CD14-positive monocyte (primary cell): ENCODE results near the gene PDS5B. TPM values are rescaled to one million over a fixed set of nuclear protein-coding genes. Genes with fewer than 3 reads are reported as not detected.

ENCODE experiments used
- DNase-seq, 3 donors: peaks; one replicate each; pipeline ENCODE4 v3.0.0-alpha.2; 2011 to 2022
- H2AFZ ChIP-seq: 2 replicates; pipeline ENCODE4 v1.6.0; 2012; ENCODE audit warnings: mild to moderate bottlenecking, low read depth, low read length, inconsistent platforms; ENCODE audit not compliant: insufficient read depth, poor library complexity, severe bottlenecking
- H3K27ac ChIP-seq, 2 donors: 1 replicate in 1 of 2; 2 replicates in 1 of 2; pipeline ENCODE4 v1.5.1; 2012 to 2013; ENCODE audit warnings: low read length in 2 of 2, control low read depth in 1 of 2, inconsistent platforms in 1 of 2, low read depth in 1 of 2, mild to moderate bottlenecking in 1 of 2
- H3K27me3 ChIP-seq, 2 donors: one replicate each; pipeline versions ENCODE4 v1.6.0 to v1.6.1; 2011 to 2013; ENCODE audit warnings: low read length in 2 of 2; ENCODE audit not compliant: control insufficient read depth in 2 of 2, insufficient read depth in 2 of 2
- H3K36me3 ChIP-seq, 2 donors: replicated peaks in 1 of 2; 1 replicate in 1 of 2; 2 replicates in 1 of 2; pipeline versions ENCODE4 v1.5.1 to v1.6.1; 2012 to 2013; ENCODE audit warnings: low read length in 2 of 2, control low read depth in 1 of 2, inconsistent platforms in 1 of 2, mild to moderate bottlenecking in 1 of 2; ENCODE audit not compliant: insufficient read depth in 2 of 2, control insufficient read depth in 1 of 2
- H3K4me1 ChIP-seq, 2 donors: 1 replicate in 1 of 2; 2 replicates in 1 of 2; pipeline versions ENCODE4 v1.5.1 to v1.6.1; 2012 to 2013; ENCODE audit warnings: low read length in 2 of 2, control low read depth in 1 of 2, inconsistent platforms in 1 of 2, mild to moderate bottlenecking in 1 of 2, moderate library complexity in 1 of 2; ENCODE audit not compliant: insufficient read depth in 2 of 2, control insufficient read depth in 1 of 2
- H3K4me2 ChIP-seq: replicated peaks from 2 replicates; pipeline ENCODE3; 2012; ENCODE audit warnings: low read length, moderate library complexity, mild to moderate bottlenecking; ENCODE audit not compliant: poor library complexity, severe bottlenecking; ENCODE audit errors: extremely low read depth
- H3K4me3 ChIP-seq, 3 experiments: fragments of 200-600 bp in 1 of 3; sonication (generic) in 1 of 3; replicated peaks in 1 of 3; 1 replicate in 2 of 3; 2 replicates in 1 of 3; pipeline ENCODE4 v1.5.1; 2011 to 2013; ENCODE audit warnings: low read length in 3 of 3, mild to moderate bottlenecking in 3 of 3, control low read depth in 2 of 3, low read depth in 2 of 3, inconsistent platforms in 1 of 3, moderate library complexity in 1 of 3
- H3K79me2 ChIP-seq: 2 replicates; pipeline ENCODE4 v1.6.0; 2012; ENCODE audit warnings: mild to moderate bottlenecking, control low read depth, inconsistent platforms, low read length, moderate library complexity; ENCODE audit not compliant: insufficient read depth
- H3K9ac ChIP-seq: 2 replicates; pipeline ENCODE4 v1.6.0; 2017; ENCODE audit warnings: low read length, mild to moderate bottlenecking; ENCODE audit not compliant: insufficient read depth, poor library complexity, severe bottlenecking
- H3K9me3 ChIP-seq, 2 donors: replicated peaks in 1 of 2; 1 replicate in 1 of 2; 2 replicates in 1 of 2; pipeline versions ENCODE4 v1.5.1 to v1.6.1; 2012 to 2013; ENCODE audit warnings: low read length in 2 of 2, control low read depth in 1 of 2; ENCODE audit not compliant: control insufficient read depth in 1 of 2, insufficient read depth in 1 of 2
- H4K20me1 ChIP-seq: 2 replicates; pipeline ENCODE4 v1.6.0; 2012; ENCODE audit warnings: mild to moderate bottlenecking, low read length, control low read depth, moderate library complexity; ENCODE audit not compliant: insufficient read depth
- H3K27ac Mint-ChIP-seq, 7 donors: one replicate each; pipeline ENCODE4 v1.8.0; 2020; ENCODE audit warnings: mild to moderate bottlenecking in 7 of 7, mixed read lengths in 7 of 7, moderate library complexity in 6 of 7, inconsistent platforms in 2 of 7
- H3K27me3 Mint-ChIP-seq, 3 donors: one replicate each; pipeline ENCODE4 v1.8.0; 2021 to 2022; ENCODE audit warnings: low read depth in 3 of 3, mild to moderate bottlenecking in 3 of 3, mixed read lengths in 3 of 3, moderate library complexity in 3 of 3, inconsistent platforms in 1 of 3
- H3K36me3 Mint-ChIP-seq, 2 donors: one replicate each; pipeline ENCODE4 v1.8.0; 2020; ENCODE audit warnings: mixed read lengths in 2 of 2, inconsistent platforms in 1 of 2, mild to moderate bottlenecking in 1 of 2
- H3K4me1 Mint-ChIP-seq: one replicate; pipeline ENCODE4 v1.8.0; 2020; ENCODE audit warnings: mild to moderate bottlenecking, mixed read lengths
- H3K4me3 Mint-ChIP-seq, 2 donors: one replicate each; pipeline ENCODE4 v1.8.0; 2020; ENCODE audit warnings: mild to moderate bottlenecking in 2 of 2, mixed read lengths in 2 of 2, moderate library complexity in 1 of 2
- H3K9me3 Mint-ChIP-seq, 7 donors: one replicate each; pipeline ENCODE4 v1.8.0; 2020 to 2022; ENCODE audit warnings: mixed read lengths in 7 of 7, mild to moderate bottlenecking in 6 of 7, moderate library complexity in 6 of 7, inconsistent platforms in 2 of 7
- CTCF ChIP-seq: fragments of 200-600 bp; IDR thresholded peaks from one replicate; pipeline ENCODE4 v1.8.0; 2022; ENCODE audit warnings: antibody characterized with exemption, mild to moderate bottlenecking
- WGBS: methylation state at CpG from one replicate; pipeline ENCODE4 v1.1.5; 2013; ENCODE audit warnings: missing lambda C conversion rate; ENCODE audit not compliant: insufficient coverage; 5-methylcytosine and 5-hydroxymethylcytosine counted together
- intact Hi-C, 2 donors: fragments of 100-400 bp; cut with micrococcal nuclease; formaldehyde crosslinking; loops; one replicate each; pipeline versions ENCODE4 v1.15.0 to v1.15.1; 2023
- polyA plus RNA-seq, 3 donors: library from polyadenylated mRNA; depleted of rRNA in 1 of 3; unstranded in 2 of 3; stranded (reverse) in 1 of 3; fragments of 300-500 nt in 2 of 3; fragments of >200 nt in 1 of 3; fragmentation: Illumina TruSeq in 2 of 3; gene quantifications; 1 replicate in 2 of 3; 2 replicates in 1 of 3; pipeline ENCODE4 v1.2.3, GENCODE V29; 2012 to 2021

The PDS5B gene
- polyA plus RNA-seq, 3 donors: 9.0 to 33.0 (median 21.0) TPM

GRCh38 chr13:32733690-32734089, 147.4 kb downstream of the PDS5B start:
- peaks cover under 1% of the 10 kb centered on the region for H3K79me2 ChIP-seq
- no peak overlapping the region for H3K9ac ChIP-seq
- no peaks in the 10 kb centered on the region for H4K20me1 ChIP-seq
- H3K27me3 Mint-ChIP-seq: no peaks in the 10 kb centered on the region
- intact Hi-C loops: no loop called here
- no peaks in the 10 kb centered on the region for H3K9me3 ChIP-seq
- H3K4me1 Mint-ChIP-seq: peaks cover 30% of the 10 kb centered on the region
- TF ChIP-seq CTCF: no peak
- no peak overlapping the region for H3K4me3 ChIP-seq
- H3K4me2 ChIP-seq: no peak overlapping the region
- H3K36me3 Mint-ChIP-seq: peaks cover 20 to 30% of the 10 kb centered on the region in 2 donors
- peaks cover 0 to 2% (median 0%) of the 10 kb centered on the region in 7 donors for H3K9me3 Mint-ChIP-seq
- H2AFZ ChIP-seq: no peak overlapping the region
- 100% methylated on average over 1 of the region's 5 CpGs for WGBS
- H3K36me3 ChIP-seq: peaks cover 13 to 23% of the 10 kb centered on the region in 2 donors
- no peak for DNase-seq
- no peak overlapping the region for H3K27ac ChIP-seq
- no peaks in the 10 kb centered on the region for H3K4me1 ChIP-seq
- no peaks in the 10 kb centered on the region for H3K27me3 ChIP-seq
- no peak overlapping the region for H3K4me3 Mint-ChIP-seq
- no peak overlapping the region for H3K27ac Mint-ChIP-seq

GRCh38 chr13:32734511-32734910, 148.3 kb downstream of the PDS5B start:
- Histone ChIP-seq H3K4me3 (no peak overlapping the region), H3K9me3 (no peaks in the 10 kb centered on the region), H3K27ac (no peak overlapping the region), H3K9ac (no peak overlapping the region), H3K36me3 (peaks cover 13 to 31% of the 10 kb centered on the region in 2 donors), H2AFZ (no peak overlapping the region), H3K4me2 (no peak overlapping the region), H3K27me3 (no peaks in the 10 kb centered on the region), H3K79me2 (no peaks in the 10 kb centered on the region), H3K4me1 (no peaks in the 10 kb centered on the region), H4K20me1 (no peaks in the 10 kb centered on the region)
- Mint-ChIP-seq H3K4me3 (no peak overlapping the region), H3K9me3 (peaks cover 0 to 2% (median 0%) of the 10 kb centered on the region in 7 donors), H3K4me1 (peaks cover 30% of the 10 kb centered on the region), H3K27me3 (no peaks in the 10 kb centered on the region), H3K36me3 (peaks cover 21 to 35% of the 10 kb centered on the region in 2 donors), H3K27ac (peak overlapping the region in 1 of 7 donors; percentile 11)
- no peak for DNase-seq
- WGBS: no CpG with 5 or more reads among the region's 1 CpG
- TF ChIP-seq CTCF: no peak
- intact Hi-C loops: no loop called here
